Measurements from ENCODE around the gene EIF6.

Gene EIF6

GRCh38 chr20:35279533-35280174 is 4.9 kb downstream of the EIF6 start:
- CTCF ChIA-PET: interaction anchor here (0.7 to 1.2 kb wide), 2 partner anchors 168 to 1494 kb away, joined by 4 read pairs; no protein-coding TSS in a partner anchor
- Histone ChIP-seq H3K4me3 (ENCODE audit: low read depth, low read length) (no peak overlapping the region), H3K4me1 (ENCODE audit: control insufficient read depth, insufficient read depth, low read length) (no peaks in the 10 kb centered on the region), H3K36me3 (ENCODE audit: control insufficient read depth in 2 of 2, insufficient read depth in 1 of 2, low read length in 2 of 2) (peaks cover 18 to 70% of the 10 kb centered on the region in 2 experiments; a peak in 2 of 3 replicates), H3K9me3 (ENCODE audit: control insufficient read depth, insufficient read depth, low read depth, low read length) (no peaks in the 10 kb centered on the region), H3K27ac (ENCODE audit: extremely low read depth, low read depth, low read length) (no peak overlapping the region)
- POLR2A ChIA-PET: interaction anchor here (1.8 kb wide), 1 partner anchor 27 kb away, joined by 5 read pairs; no protein-coding TSS in a partner anchor
- no peak for TF ChIP-seq ZNF48 (tag by site-specific recombination; IDR thresholded peaks at IDR 0.05)
- TF ChIP-seq ZNF521 (tag by site-specific recombination; IDR thresholded peaks at IDR 0.05): no peak
- TF ChIP-seq ZNF600 (tag by site-specific recombination; IDR thresholded peaks at IDR 0.05): peak; percentile 43; the same call in 1 of the 2 replicates
- no peak for TF ChIP-seq ZNF112 (tag by site-specific recombination; IDR thresholded peaks at IDR 0.05)
- no peak for TF ChIP-seq ZNF169 (tag by site-specific recombination; IDR thresholded peaks at IDR 0.05)

- TF ChIP-seq ZBTB17 (tag by site-specific recombination; IDR thresholded peaks at IDR 0.05) (0 out of 2 replicates have a peak, but pooled peaks have one; percentile 33), ZBTB8A (tag by site-specific recombination; IDR thresholded peaks at IDR 0.05) (no peak)
- ChIA-PET POLR2A (interaction anchor here (0.6 to 1.8 kb wide), 3 partner anchors 27 to 283 kb away, joined by 3 to 5 read pairs (median 3); partner anchors contain the start of gene CEP250), CTCF (interaction anchor here (0.5 kb wide), 1 partner anchor 142 kb away, joined by 3 read pairs; no protein-coding TSS in a partner anchor)
- Histone ChIP-seq H3K4me3 (ENCODE audit: low read depth, low read length) (no peak overlapping the region), H3K36me3 (ENCODE audit: control insufficient read depth in 2 of 2, insufficient read depth in 1 of 2, low read length in 2 of 2) (peaks cover 18 to 70% of the 10 kb centered on the region in 2 experiments; a peak in 2 of 3 replicates), H3K27ac (ENCODE audit: extremely low read depth, low read depth, low read length) (no peak overlapping the region; the same call in 1 of the 2 replicates), H3K4me1 (ENCODE audit: control insufficient read depth, insufficient read depth, low read length) (no peaks in the 10 kb centered on the region), H3K9me3 (ENCODE audit: control insufficient read depth, insufficient read depth, low read depth, low read length) (no peaks in the 10 kb centered on the region)
Observed at GRCh38 chr20:35279040-35279439, 5.5 kb downstream of the EIF6 start.

- H3K4me3 ChIP-seq (ENCODE audit: low read depth, low read length): peak within 1 kb of the TSS; percentile 71
- H3K27ac ChIP-seq (ENCODE audit: extremely low read depth, low read depth, low read length): peak within 1 kb of the TSS; percentile 52
- POLR2A ChIA-PET: interaction anchor here (0.6 to 1.8 kb wide), 10 partner anchors 11 to 762 kb away, joined by 3 to 10 read pairs (median 4); partner anchors contain the start of genes ACSS2 and DYNLRB1
- peaks cover 13 to 63% of the 10 kb centered on the region in 2 experiments; a peak in 2 of 3 replicates for H3K36me3 ChIP-seq (ENCODE audit: control insufficient read depth in 2 of 2, insufficient read depth in 1 of 2, low read length in 2 of 2)
- no peaks in the 10 kb centered on the region for H3K9me3 ChIP-seq (ENCODE audit: control insufficient read depth, insufficient read depth, low read depth, low read length)
- CTCF ChIA-PET: interaction anchor here (0.6 to 1.2 kb wide), 6 partner anchors 8 to 199 kb away, joined by 4 to 7 read pairs (median 5); no protein-coding TSS in a partner anchor
- H3K4me1 ChIP-seq (ENCODE audit: control insufficient read depth, insufficient read depth, low read length): no peaks in the 10 kb centered on the region
- TF ChIP-seq ZNF596 (tag by site-specific recombination; IDR thresholded peaks at IDR 0.05) (no peak), GLI4 (tag by site-specific recombination; IDR thresholded peaks at IDR 0.05) (no peak), ZNF677 (tag by site-specific recombination; IDR thresholded peaks at IDR 0.05) (no peak), ZNF274 (IDR thresholded peaks at IDR 0.05; ENCODE audit: low read length) (no peak), ZNF274 (tag by site-specific recombination; IDR thresholded peaks at IDR 0.05; ENCODE audit: borderline replicate concordance) (no peak), BCL11A (tag by site-specific recombination; IDR thresholded peaks at IDR 0.05; ENCODE audit: low read depth) (no peak), ZNF292 (tag by site-specific recombination; IDR thresholded peaks at IDR 0.05; ENCODE audit: borderline replicate concordance, low read depth) (no peak), ZNF19 (tag by site-specific recombination; IDR thresholded peaks at IDR 0.05; ENCODE audit: low read depth) (no peak), KLF8 (tag by site-specific recombination; IDR thresholded peaks at IDR 0.05) (peak; percentile 89), SP3 (tag by site-specific recombination; IDR thresholded peaks at IDR 0.05) (peak; percentile 90), ZNF776 (tag by site-specific recombination; IDR thresholded peaks at IDR 0.05; ENCODE audit: borderline replicate concordance) (no peak), ZNF561 (tag by site-specific recombination; IDR thresholded peaks at IDR 0.05; ENCODE audit: borderline replicate concordance) (0 out of 2 replicates have a peak, but pooled peaks have one; percentile 24), ZBTB11 (tag by site-specific recombination; conservative IDR thresholded peaks at IDR 0.05; ENCODE audit: low read depth) (peak; percentile 70; the same call in 1 of the 2 replicates), GLIS1 (tag by site-specific recombination; IDR thresholded peaks at IDR 0.05) (peak; percentile 25; the same call in 1 of the 2 replicates), ZNF521 (tag by site-specific recombination; IDR thresholded peaks at IDR 0.05) (no peak), ZNF10 (tag by site-specific recombination; IDR thresholded peaks at IDR 0.05) (no peak), CTCF (tag by site-specific recombination; IDR thresholded peaks at IDR 0.05) (peak; percentile 39; the same call in 1 of the 2 replicates), ZNF544 (tag by site-specific recombination; IDR thresholded peaks at IDR 0.05) (no peak)
Observed at GRCh38 chr20:35277531-35278395, 6.8 kb downstream of the EIF6 start, which contains the start of gene MMP24OS. Gene MMP24OS, minus strand, starts transcription at chr20:35278122. Its CDS starts 193 bp downstream, at chr20:35277929.

All from HEK293 (cell line).